ENCODE results near the gene STK33. TPM values are rescaled to one million over a fixed set of nuclear protein-coding genes. Genes with fewer than 3 reads are reported as not detected.

Gene STK33
- total RNA-seq, 1 donor from 2014 or later = 22.4 TPM

- intact Hi-C loops (cut with micrococcal nuclease) = no loop called here
- DNase-seq (no peak), ATAC-seq (no peak)
Observed at GRCh38 chr11:8345179-8345578, 248.8 kb downstream of the STK33 start.

- no peak for DNase-seq
- ATAC-seq = no peak
- intact Hi-C loops (cut with micrococcal nuclease) = no loop called here
Observed at GRCh38 chr11:8344346-8344745, 249.7 kb downstream of the STK33 start.

GRCh38 chr11:8342821-8343681, 251.0 kb downstream of the STK33 start:
- intact Hi-C loops (cut with micrococcal nuclease) = no loop called here
- no peak for DNase-seq
- ATAC-seq = no peak

- intact Hi-C loops (cut with micrococcal nuclease) = no loop called here
- ATAC-seq (no peak), DNase-seq (no peak)
Observed at GRCh38 chr11:8341996-8342395, 252.0 kb downstream of the STK33 start.

Other genes starting within 250 kb of the STK33 start
- gene TRIM66, start 88.4 kb upstream of the STK33 start, total RNA-seq = 2.6 TPM
- gene RPL27A, start 88.6 kb upstream of the STK33 start, total RNA-seq = 588 TPM